ENCODE data around the gene ARHGAP42. TPM values are rescaled to one million over a fixed set of nuclear protein-coding genes. Genes with fewer than 3 reads are reported as not detected.
A peak's percentile ranks its signal among the peaks of the same experiment; 100 is the strongest.

The ARHGAP42 gene
- total and polyA plus RNA-seq, 2 of the 13 experiments (the other 11 are each of a cell fraction or from before 2014, with no cell fraction given): 2.5 to 4.3 TPM

- TF ChIP-seq ZBTB14 (CRISPR knock-in tag; IDR thresholded peaks at IDR 0.05): no peak
- TF ChIP-seq SOX6 (IDR thresholded peaks at IDR 0.05): no peak
- 0 out of 2 replicates have a peak, but pooled peaks have one; percentile 16 for TF ChIP-seq SOX6 (CRISPR knock-in tag; IDR thresholded peaks at IDR 0.05)
- TF ChIP-seq RNF219 (CRISPR knock-in tag; IDR thresholded peaks at IDR 0.05): no peak
- TF ChIP-seq REL (CRISPR knock-in tag; conservative IDR thresholded peaks at IDR 0.05): no peak
- TF ChIP-seq SAP130 (CRISPR knock-in tag; IDR thresholded peaks at IDR 0.05; ENCODE audit: low read depth): peak; percentile 55
- TF ChIP-seq RBAK (CRISPR knock-in tag; IDR thresholded peaks at IDR 0.05): peak; percentile 74; the same call in 1 of the 2 replicates
- TF ChIP-seq ZXDC (CRISPR knock-in tag; IDR thresholded peaks at IDR 0.05): no peak
- no peak for TF ChIP-seq HHEX (CRISPR knock-in tag; IDR thresholded peaks at IDR 0.05)
- TF ChIP-seq ARID5B (CRISPR knock-in tag; IDR thresholded peaks at IDR 0.05): peak; percentile 66
- 0 out of 2 replicates have a peak, but pooled peaks have one; percentile 13 for TF ChIP-seq ARID3A (IDR thresholded peaks at IDR 0.05; ENCODE audit: low read depth, low read length)
- no peak for TF ChIP-seq E2F5 (CRISPR knock-in tag; conservative IDR thresholded peaks at IDR 0.05)
- no peak for TF ChIP-seq GABPA (IDR thresholded peaks at IDR 0.05; ENCODE audit: low read depth, low read length)
- TF ChIP-seq GABPA (CRISPR knock-in tag; IDR thresholded peaks at IDR 0.05; ENCODE audit: low read depth): peak; percentile 22; the same call in 1 of the 2 replicates
- peak; percentile 53; the same call in 1 of the 2 replicates for TF ChIP-seq POGZ (CRISPR knock-in tag; IDR thresholded peaks at IDR 0.05)
- 0 out of 2 replicates have a peak, but pooled peaks have one; percentile 41 for TF ChIP-seq ERF (CRISPR knock-in tag; IDR thresholded peaks at IDR 0.05)
- 0 out of 2 replicates have a peak, but pooled peaks have one; percentile 14 for TF ChIP-seq THAP11 (CRISPR knock-in tag; IDR thresholded peaks at IDR 0.05)
- TF ChIP-seq YEATS2 (CRISPR knock-in tag; IDR thresholded peaks at IDR 0.05; ENCODE audit: borderline replicate concordance): peak; percentile 38; the same call in 1 of the 2 replicates
These were observed 6.0 kb upstream of the ARHGAP42 start (continued) for GRCh38 chr11:100681064-100681502.

Data from HepG2 (cell line).